ENCODE data around the gene TMEM131L. TPM values are rescaled to one million over a fixed set of nuclear protein-coding genes. Genes with fewer than 3 reads are reported as not detected.

The TMEM131L gene
- total RNA-seq, 1 experiment from 2014 or later, result 14.6 TPM

DNA sequence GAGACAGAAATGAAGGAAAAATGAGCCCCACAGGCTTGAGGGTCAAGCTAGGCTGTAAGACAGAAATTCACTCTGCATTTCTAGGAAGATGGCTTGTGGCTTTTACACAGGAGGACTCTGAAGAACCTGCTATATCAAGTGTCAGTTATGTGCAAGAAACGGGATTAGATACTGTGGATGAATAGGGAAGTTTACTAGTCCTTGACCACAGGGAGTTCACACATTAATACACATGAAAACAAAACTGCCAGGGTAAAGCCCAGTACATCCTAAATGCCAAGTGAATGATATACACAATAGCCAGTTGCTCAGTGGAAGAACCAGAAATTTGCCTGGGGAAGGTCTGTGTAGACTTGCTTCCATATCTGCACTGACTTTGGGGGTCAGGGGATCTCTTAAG, 53.5 kb downstream of the TMEM131L start:
- no peaks in the 10 kb centered on the region for H4K20me1 ChIP-seq (ENCODE audit: control insufficient read depth, insufficient read depth, insufficient read length)
- WGBS (ENCODE audit: extremely low coverage, insufficient read length, low lambda C conversion rate), result no CpG with 5 or more reads among the region's 1 CpG
- H3K4me1 ChIP-seq (ENCODE audit: insufficient read depth, low read length), result peaks cover 3% of the 10 kb centered on the region; the same call in 1 of the 2 replicates
- H3K9me3 ChIP-seq (ENCODE audit: control insufficient read depth, low read depth, low read length), result no peaks in the 10 kb centered on the region
- Mint-ChIP-seq H3K4me1 (peaks cover 33 to 41% of the 10 kb centered on the region in 2 experiments), H3K4me3 (no peak overlapping the region), H3K27ac (no peak overlapping the region), H3K9me3 (no peaks in the 10 kb centered on the region), H3K27me3 (ENCODE audit: low read depth) (no peaks in the 10 kb centered on the region), H3K36me3 (ENCODE audit: insufficient read depth in 1 of 3, low read depth in 3 of 3) (no peaks in the 10 kb centered on the region; a peak in 1 of 7 replicates)
- H2AK5ac ChIP-seq (ENCODE audit: insufficient read length, low read length), result no peak overlapping the region
- no peak overlapping the region for H3K4me2 ChIP-seq (ENCODE audit: insufficient read depth, insufficient read length, low read length)
- H3K79me2 ChIP-seq (ENCODE audit: insufficient read depth, low read length), result no peaks in the 10 kb centered on the region; the same call in 1 of the 2 replicates
- H3K9ac ChIP-seq (ENCODE audit: extremely low read depth, insufficient read length, low read length), result no peak overlapping the region
- H2BK20ac ChIP-seq (ENCODE audit: low read depth, low read length, poor library complexity, severe bottlenecking), result no peak overlapping the region
- H2BK15ac ChIP-seq (ENCODE audit: low read depth, low read length), result no peak overlapping the region
- H4K91ac ChIP-seq (ENCODE audit: insufficient read length, low read depth, low read length), result no peak overlapping the region
- DNase-seq, result no peak
- H3K56ac ChIP-seq (ENCODE audit: insufficient read length, low read depth, low read length), result no peak overlapping the region
- no peak overlapping the region for H3K14ac ChIP-seq (ENCODE audit: insufficient read depth, low read length)
- no peaks in the 10 kb centered on the region for H3K27me3 ChIP-seq (ENCODE audit: insufficient read depth, low read length)
- H2BK5ac ChIP-seq (ENCODE audit: insufficient read length, low read length), result no peak overlapping the region
- H3K18ac ChIP-seq (ENCODE audit: insufficient read length, low read depth, low read length), result no peak overlapping the region
- no peak for TF ChIP-seq CTCF (conservative IDR thresholded peaks at IDR 0.05)
- H3K27ac ChIP-seq (ENCODE audit: insufficient read length, low read depth, low read length), result no peak overlapping the region
- H4K5ac ChIP-seq (ENCODE audit: insufficient read length, low read depth, low read length), result no peak overlapping the region
- no peaks in the 10 kb centered on the region for H3K79me1 ChIP-seq (ENCODE audit: insufficient read depth, low read depth, low read length, poor library complexity, severe bottlenecking)
- no peak overlapping the region for H2BK120ac ChIP-seq (ENCODE audit: low read depth, low read length, poor library complexity, severe bottlenecking)
- no peak overlapping the region for H2BK12ac ChIP-seq (ENCODE audit: insufficient read length, low read depth, low read length)
- H4K8ac ChIP-seq (replicated peaks; ENCODE audit: insufficient read length, low read depth, low read length), result no peak overlapping the region
- H3K23me2 ChIP-seq (ENCODE audit: insufficient read length, low read depth, low read length, poor library complexity, severe bottlenecking), result no peaks in the 10 kb centered on the region
- no peak overlapping the region for H3K4ac ChIP-seq (ENCODE audit: low read depth, low read length)
- no peak overlapping the region for H2AFZ ChIP-seq (ENCODE audit: low read length)
- H3T11ph ChIP-seq (ENCODE audit: low read length), result no peak overlapping the region
- no peak overlapping the region for H3K23ac ChIP-seq (ENCODE audit: insufficient read length, low read depth, low read length)

Measured in H9 (cell line).